Measurements from ENCODE around the gene RPAP2.

RPAP2 gene

GRCh38 chr1:92359986-92360385 lies 61.1 kb downstream of the RPAP2 start:
- TF ChIP-seq TAF1 (IDR thresholded peaks at IDR 0.05; ENCODE audit: low read depth) = no peak
- no peak for TF ChIP-seq EGR1 (IDR thresholded peaks at IDR 0.05)
- TF ChIP-seq NFIC (IDR thresholded peaks at IDR 0.05) = no peak
- TF ChIP-seq MAX (IDR thresholded peaks at IDR 0.05) = no peak
- TF ChIP-seq USF1 (IDR thresholded peaks at IDR 0.05) = no peak
- TF ChIP-seq ZBTB7A (IDR thresholded peaks at IDR 0.05; ENCODE audit: low read depth) = no peak
- TF ChIP-seq CEBPB (IDR thresholded peaks at IDR 0.05) = no peak

- TF ChIP-seq CREB1 (IDR thresholded peaks at IDR 0.05; ENCODE audit: low read depth) (no peak), NFIC (IDR thresholded peaks at IDR 0.05) (no peak), EP300 (IDR thresholded peaks at IDR 0.05; ENCODE audit: borderline replicate concordance) (no peak), FOXM1 (IDR thresholded peaks at IDR 0.05; ENCODE audit: borderline replicate concordance, low read depth) (no peak), TAF1 (IDR thresholded peaks at IDR 0.05; ENCODE audit: low read depth) (no peak), RAD21 (IDR thresholded peaks at IDR 0.05; ENCODE audit: low read depth) (no peak), EGR1 (IDR thresholded peaks at IDR 0.05) (no peak), ZBTB7A (IDR thresholded peaks at IDR 0.05; ENCODE audit: low read depth) (no peak), MAX (IDR thresholded peaks at IDR 0.05) (no peak), USF1 (IDR thresholded peaks at IDR 0.05) (no peak), YY1 (IDR thresholded peaks at IDR 0.05; ENCODE audit: low read depth) (no peak), REST (IDR thresholded peaks at IDR 0.05; ENCODE audit: low read depth) (no peak), CEBPB (IDR thresholded peaks at IDR 0.05) (no peak), TCF12 (IDR thresholded peaks at IDR 0.05; ENCODE audit: low read depth) (no peak), TEAD4 (IDR thresholded peaks at IDR 0.05) (no peak)
Measured at GRCh38 chr1:92362970-92363369, 64.1 kb downstream of the RPAP2 start.

GRCh38 chr1:92363401-92363800 lies 64.5 kb downstream of the RPAP2 start:
- TF ChIP-seq CEBPB (IDR thresholded peaks at IDR 0.05) = no peak
- no peak for TF ChIP-seq EP300 (IDR thresholded peaks at IDR 0.05; ENCODE audit: borderline replicate concordance)
- no peak for TF ChIP-seq USF1 (IDR thresholded peaks at IDR 0.05)
- no peak for TF ChIP-seq REST (IDR thresholded peaks at IDR 0.05; ENCODE audit: low read depth)
- TF ChIP-seq ZBTB7A (IDR thresholded peaks at IDR 0.05; ENCODE audit: low read depth) = no peak
- no peak for TF ChIP-seq MAX (IDR thresholded peaks at IDR 0.05)
- no peak for TF ChIP-seq NFIC (IDR thresholded peaks at IDR 0.05)
- TF ChIP-seq TCF12 (IDR thresholded peaks at IDR 0.05; ENCODE audit: low read depth) = no peak
- TF ChIP-seq TEAD4 (IDR thresholded peaks at IDR 0.05) = no peak
- TF ChIP-seq TAF1 (IDR thresholded peaks at IDR 0.05; ENCODE audit: low read depth) = no peak
- no peak for TF ChIP-seq RAD21 (IDR thresholded peaks at IDR 0.05; ENCODE audit: low read depth)
- TF ChIP-seq YY1 (IDR thresholded peaks at IDR 0.05; ENCODE audit: low read depth) = no peak
- TF ChIP-seq EGR1 (IDR thresholded peaks at IDR 0.05) = no peak
- no peak for TF ChIP-seq FOXM1 (IDR thresholded peaks at IDR 0.05; ENCODE audit: borderline replicate concordance, low read depth)

- no peak for TF ChIP-seq FOXM1 (IDR thresholded peaks at IDR 0.05; ENCODE audit: borderline replicate concordance, low read depth)
- TF ChIP-seq EP300 (IDR thresholded peaks at IDR 0.05; ENCODE audit: borderline replicate concordance) = no peak
- TF ChIP-seq MAX (IDR thresholded peaks at IDR 0.05) = no peak
- no peak for TF ChIP-seq TAF1 (IDR thresholded peaks at IDR 0.05; ENCODE audit: low read depth)
- TF ChIP-seq TEAD4 (IDR thresholded peaks at IDR 0.05) = no peak
- no peak for TF ChIP-seq CREB1 (IDR thresholded peaks at IDR 0.05; ENCODE audit: low read depth)
- TF ChIP-seq YY1 (IDR thresholded peaks at IDR 0.05; ENCODE audit: low read depth) = no peak
- no peak for TF ChIP-seq CEBPB (IDR thresholded peaks at IDR 0.05)
- no peak for TF ChIP-seq USF1 (IDR thresholded peaks at IDR 0.05)
- TF ChIP-seq TCF12 (IDR thresholded peaks at IDR 0.05; ENCODE audit: low read depth) = no peak
- no peak for TF ChIP-seq ZBTB7A (IDR thresholded peaks at IDR 0.05; ENCODE audit: low read depth)
- no peak for TF ChIP-seq EGR1 (IDR thresholded peaks at IDR 0.05)
- TF ChIP-seq REST (IDR thresholded peaks at IDR 0.05; ENCODE audit: low read depth) = no peak
- TF ChIP-seq RAD21 (IDR thresholded peaks at IDR 0.05; ENCODE audit: low read depth) = no peak
- TF ChIP-seq NFIC (IDR thresholded peaks at IDR 0.05) = no peak
Measured at GRCh38 chr1:92365378-92366039, 66.7 kb downstream of the RPAP2 start.

All from Ishikawa (cell line).